ENCODE measurements around the gene TNFRSF8.

Gene TNFRSF8

DNA sequence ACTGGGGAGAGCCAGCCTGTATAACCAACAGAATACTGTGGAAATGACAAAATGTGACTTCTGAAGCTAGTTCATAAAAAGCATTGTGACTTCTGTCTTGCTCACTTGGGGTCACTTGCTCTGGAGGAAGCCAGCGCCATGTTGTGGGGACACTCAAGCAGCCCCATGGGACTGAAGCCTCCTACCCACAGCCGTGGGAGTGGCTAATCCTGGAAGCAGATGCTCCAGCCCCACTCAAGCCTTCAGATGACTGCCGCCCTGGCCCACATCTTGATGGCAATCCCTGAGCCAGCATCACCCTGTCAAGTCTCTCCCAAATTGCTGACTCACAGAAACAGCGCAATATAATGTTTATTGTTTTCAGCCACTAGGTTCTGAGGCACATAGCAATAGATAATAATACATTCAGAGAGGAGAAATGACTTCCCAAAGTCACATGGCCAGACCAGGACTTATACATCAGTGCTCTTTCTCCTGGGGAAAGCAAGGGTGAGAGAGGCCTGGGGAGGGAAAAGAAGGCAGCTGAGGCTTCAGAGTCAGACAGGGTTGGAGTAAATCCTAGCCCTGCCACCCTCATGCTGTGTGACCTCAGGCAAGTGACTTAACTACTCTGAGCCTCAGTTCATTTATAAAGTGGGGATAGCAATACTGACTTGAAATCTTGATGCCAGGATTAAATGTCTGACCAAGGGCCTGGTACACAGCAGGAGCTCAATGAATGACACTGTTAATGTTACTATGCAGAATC is 5.0 kb upstream of the TNFRSF8 start:
- TF ChIP-seq, protein P1, sequence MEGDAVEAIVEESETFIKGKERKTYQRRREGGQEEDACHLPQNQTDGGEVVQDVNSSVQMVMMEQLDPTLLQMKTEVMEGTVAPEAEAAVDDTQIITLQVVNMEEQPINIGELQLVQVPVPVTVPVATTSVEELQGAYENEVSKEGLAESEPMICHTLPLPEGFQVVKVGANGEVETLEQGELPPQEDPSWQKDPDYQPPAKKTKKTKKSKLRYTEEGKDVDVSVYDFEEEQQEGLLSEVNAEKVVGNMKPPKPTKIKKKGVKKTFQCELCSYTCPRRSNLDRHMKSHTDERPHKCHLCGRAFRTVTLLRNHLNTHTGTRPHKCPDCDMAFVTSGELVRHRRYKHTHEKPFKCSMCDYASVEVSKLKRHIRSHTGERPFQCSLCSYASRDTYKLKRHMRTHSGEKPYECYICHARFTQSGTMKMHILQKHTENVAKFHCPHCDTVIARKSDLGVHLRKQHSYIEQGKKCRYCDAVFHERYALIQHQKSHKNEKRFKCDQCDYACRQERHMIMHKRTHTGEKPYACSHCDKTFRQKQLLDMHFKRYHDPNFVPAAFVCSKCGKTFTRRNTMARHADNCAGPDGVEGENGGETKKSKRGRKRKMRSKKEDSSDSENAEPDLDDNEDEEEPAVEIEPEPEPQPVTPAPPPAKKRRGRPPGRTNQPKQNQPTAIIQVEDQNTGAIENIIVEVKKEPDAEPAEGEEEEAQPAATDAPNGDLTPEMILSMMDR (conservative IDR thresholded peaks at IDR 0.05; ENCODE audit: low read depth): no peak
- H3K27ac ChIP-seq: no peak overlapping the region
- CTCF ChIA-PET: interaction anchor here (0.6 to 0.8 kb wide), 2 partner anchors 27 to 477 kb away, joined by 3 to 4 read pairs; no protein-coding TSS in a partner anchor
- POLR2A ChIA-PET (ENCODE audit: low non-redundant PET): interaction anchor here (0.5 kb wide), 1 partner anchor 10 kb away, joined by 3 read pairs; no protein-coding TSS in a partner anchor
- DNase-seq (ENCODE audit: low spot score): no peak

DNA sequence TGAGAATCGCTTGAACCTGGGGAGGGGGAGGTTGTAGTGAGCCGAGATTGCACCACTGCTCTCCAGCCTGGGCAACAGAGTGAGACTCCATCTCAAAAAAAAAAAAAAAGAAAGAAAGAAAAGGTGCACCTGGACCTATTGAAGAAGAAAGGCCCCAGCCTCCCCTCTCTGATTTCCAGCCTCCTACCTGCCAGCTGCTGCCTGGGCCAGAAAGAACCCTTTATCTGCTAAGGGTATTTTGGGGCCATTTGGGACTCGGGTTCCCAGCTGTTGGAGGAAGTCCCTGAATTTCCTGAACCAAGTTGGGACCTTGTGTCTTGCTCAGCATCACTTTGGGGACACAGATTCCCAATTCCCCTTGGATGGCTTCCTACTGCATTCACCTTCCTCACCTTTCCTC is 3.9 kb upstream of the TNFRSF8 start:
- no peak overlapping the region for H3K27ac ChIP-seq
- ChIA-PET CTCF (no interaction called here), POLR2A (ENCODE audit: low non-redundant PET) (no interaction called here)
- no peak for DNase-seq (ENCODE audit: low spot score)
- TF ChIP-seq, protein P1 (conservative IDR thresholded peaks at IDR 0.05; ENCODE audit: low read depth): no peak

DNA sequence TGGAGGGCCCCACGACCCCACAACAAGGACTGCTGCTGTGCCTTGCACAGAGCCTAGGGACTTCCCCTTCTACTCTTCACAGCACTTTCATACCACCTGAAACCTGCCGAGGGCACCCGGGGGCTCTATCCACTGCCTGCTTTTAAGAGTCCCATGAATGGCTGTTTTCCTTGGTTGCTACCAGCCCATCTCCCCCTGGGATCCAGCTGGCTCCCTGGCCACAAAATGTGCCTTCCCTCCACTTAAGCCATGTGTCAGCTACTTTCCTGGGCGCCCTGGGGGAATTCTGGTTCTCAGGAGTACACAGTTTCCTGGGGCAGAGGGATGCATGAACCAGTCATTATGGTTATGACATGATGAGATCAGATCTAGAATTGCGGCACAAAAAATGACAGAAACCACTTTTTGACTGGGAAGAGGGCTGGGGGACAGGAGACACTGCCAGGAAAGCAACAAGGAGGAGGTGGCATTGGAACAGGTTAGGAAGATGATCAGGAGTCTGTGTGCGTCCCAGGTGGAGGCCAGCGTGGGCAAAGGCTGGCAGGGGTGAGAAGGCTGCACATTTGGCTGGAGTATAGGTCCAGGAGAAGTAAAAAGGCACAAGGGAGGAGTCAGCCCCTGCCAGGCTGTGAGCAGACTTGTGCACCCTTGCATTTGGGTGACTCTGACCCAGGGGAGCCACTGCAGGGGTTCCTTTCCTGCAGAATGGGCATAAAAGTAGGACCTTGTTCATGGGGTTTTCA is 3.2 kb upstream of the TNFRSF8 start:
- CTCF ChIA-PET: no interaction called here
- POLR2A ChIA-PET (ENCODE audit: low non-redundant PET): no interaction called here
- H3K27ac ChIP-seq: no peak overlapping the region
- no peak for DNase-seq (ENCODE audit: low spot score)
- TF ChIP-seq, protein P1 (conservative IDR thresholded peaks at IDR 0.05; ENCODE audit: low read depth): no peak

GRCh38 chr1:12060500-12060899 is 2.6 kb upstream of the TNFRSF8 start:
- no peak for DNase-seq (ENCODE audit: low spot score)
- POLR2A ChIA-PET (ENCODE audit: low non-redundant PET): no interaction called here
- TF ChIP-seq, protein P1 (conservative IDR thresholded peaks at IDR 0.05; ENCODE audit: low read depth): no peak
- no peak overlapping the region for H3K27ac ChIP-seq
- CTCF ChIA-PET: no interaction called here

DNA sequence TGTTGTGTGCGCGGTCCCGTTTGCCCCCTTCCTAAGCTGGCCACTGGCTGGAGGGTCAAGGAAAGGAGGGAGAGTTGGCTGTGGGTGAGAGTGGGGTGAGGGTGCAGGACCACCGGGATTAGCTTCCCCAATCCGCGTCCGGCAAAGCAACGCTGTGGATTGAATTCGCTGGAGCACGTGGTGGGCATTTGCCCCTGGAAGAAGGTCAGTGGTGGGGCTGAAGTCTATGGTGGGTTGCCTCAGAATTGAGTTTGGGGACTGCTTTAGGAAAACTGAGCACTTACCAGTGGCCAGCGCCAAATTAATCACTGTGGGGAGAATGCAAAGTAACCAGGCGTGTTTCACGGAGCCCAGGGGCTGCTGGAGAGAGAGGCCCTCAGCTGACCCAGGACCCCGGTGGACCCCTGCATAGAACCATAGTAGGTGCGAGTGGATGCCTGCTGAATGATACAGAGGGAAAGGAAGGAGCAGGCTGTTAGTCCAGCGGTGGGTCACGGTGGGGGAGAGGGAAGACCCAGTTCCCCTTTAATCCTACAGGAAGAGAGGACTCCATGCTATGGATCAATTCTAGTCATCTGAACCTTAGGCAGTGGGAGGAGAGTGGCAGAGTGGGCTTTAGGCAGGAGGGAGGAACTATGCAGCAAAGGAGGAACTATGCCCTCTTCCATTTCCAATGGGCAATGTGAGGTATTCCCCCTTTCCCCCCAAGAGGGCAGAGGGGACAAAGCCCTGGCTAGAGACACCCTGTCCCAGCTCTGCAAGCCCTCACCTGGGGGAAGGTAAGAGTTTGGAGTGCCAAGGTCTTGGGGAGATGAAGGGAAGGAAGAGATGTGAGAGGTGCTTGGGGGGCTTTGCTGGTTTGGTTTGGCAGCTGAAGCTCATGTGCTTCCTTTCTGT is 1.2 kb downstream of the TNFRSF8 start:
- CTCF ChIA-PET: interaction anchor here (0.6 to 1.0 kb wide), 3 partner anchors 15 to 472 kb away, joined by 3 to 4 read pairs (median 3); no protein-coding TSS in a partner anchor
- TF ChIP-seq, protein P1 (conservative IDR thresholded peaks at IDR 0.05; ENCODE audit: low read depth): no peak
- POLR2A ChIA-PET (ENCODE audit: low non-redundant PET): no interaction called here
- H3K27ac ChIP-seq: no peak overlapping the region
- no peak for DNase-seq (ENCODE audit: low spot score)

GRCh38 chr1:12065872-12066271 is 2.8 kb downstream of the TNFRSF8 start:
- ChIA-PET POLR2A (ENCODE audit: low non-redundant PET) (no interaction called here), CTCF (interaction anchor here (0.6 kb wide), 1 partner anchor 9 kb away, joined by 4 read pairs; no protein-coding TSS in a partner anchor)
- no peak for DNase-seq (ENCODE audit: low spot score)
- TF ChIP-seq, protein P1 (conservative IDR thresholded peaks at IDR 0.05; ENCODE audit: low read depth): no peak
- H3K27ac ChIP-seq: no peak overlapping the region

All from RWPE1 (cell line).